ENCODE results near the gene CLSTN1. TPM values are rescaled to one million over a fixed set of nuclear protein-coding genes. Genes with fewer than 3 reads are reported as not detected.

Gene CLSTN1
- total RNA-seq, 1 donor from 2014 or later, result 181 TPM

- Mint-ChIP-seq H3K36me3 (ENCODE audit: low read depth, unreplicated experiment) (peaks cover 33% of the 10 kb centered on the region), H3K27me3 (ENCODE audit: low read depth, unreplicated experiment) (no peaks in the 10 kb centered on the region), H3K4me3 (ENCODE audit: unreplicated experiment) (no peak overlapping the region), H3K27ac (ENCODE audit: unreplicated experiment) (no peak overlapping the region), H3K9me3 (ENCODE audit: unreplicated experiment) (peaks cover 2% of the 10 kb centered on the region), H3K4me1 (ENCODE audit: low read depth, unreplicated experiment) (no peaks in the 10 kb centered on the region)
- Histone ChIP-seq H3K9me3 (ENCODE audit: insufficient read depth, low read depth, low read length) (peaks cover 7% of the 10 kb centered on the region), H3K36me3 (ENCODE audit: insufficient read depth, low read length) (peaks cover 42% of the 10 kb centered on the region), H4K20me1 (ENCODE audit: insufficient read depth, low read length) (peaks cover 8% of the 10 kb centered on the region), H3K4me2 (ENCODE audit: low read length) (no peak overlapping the region), H2AFZ (ENCODE audit: low read depth, low read length) (no peak overlapping the region), H3K9ac (ENCODE audit: low read length) (no peak overlapping the region), H3K27me3 (ENCODE audit: insufficient read depth, low read length) (no peaks in the 10 kb centered on the region), H3K79me2 (ENCODE audit: insufficient read depth, low read length) (no peaks in the 10 kb centered on the region), H3K4me3 (ENCODE audit: insufficient read depth, low read depth, low read length) (no peak overlapping the region), H3K27ac (ENCODE audit: low read depth, low read length) (no peak overlapping the region), H3K4me1 (ENCODE audit: insufficient read depth, low read length) (no peaks in the 10 kb centered on the region)
- no peak for FAIRE-seq
- no peak for TF ChIP-seq CTCF (IDR thresholded peaks at IDR 0.05; ENCODE audit: insufficient read depth, low read depth, low read length)
- TF ChIP-seq EZH2 (IDR thresholded peaks at IDR 0.05; ENCODE audit: insufficient read depth, low read length), result no peak
- DNase-seq (ENCODE audit: low read depth), result no peak
Measured at GRCh38 chr1:9726406-9726805, 97.4 kb downstream of the CLSTN1 start.

- Histone ChIP-seq H3K27ac (ENCODE audit: low read depth, low read length) (no peak overlapping the region), H3K27me3 (ENCODE audit: insufficient read depth, low read length) (no peaks in the 10 kb centered on the region), H3K4me2 (ENCODE audit: low read length) (no peak overlapping the region), H3K9me3 (ENCODE audit: insufficient read depth, low read depth, low read length) (peaks cover 7% of the 10 kb centered on the region), H3K4me1 (ENCODE audit: insufficient read depth, low read length) (no peaks in the 10 kb centered on the region), H3K9ac (ENCODE audit: low read length) (no peak overlapping the region), H2AFZ (ENCODE audit: low read depth, low read length) (no peak overlapping the region), H4K20me1 (ENCODE audit: insufficient read depth, low read length) (peaks cover 5% of the 10 kb centered on the region), H3K79me2 (ENCODE audit: insufficient read depth, low read length) (no peaks in the 10 kb centered on the region), H3K4me3 (ENCODE audit: insufficient read depth, low read depth, low read length) (no peak overlapping the region), H3K36me3 (ENCODE audit: insufficient read depth, low read length) (peaks cover 36% of the 10 kb centered on the region)
- no peaks in the 10 kb centered on the region for H3K27me3 Mint-ChIP-seq (ENCODE audit: low read depth, unreplicated experiment)
- no peaks in the 10 kb centered on the region for H3K4me1 Mint-ChIP-seq (ENCODE audit: low read depth, unreplicated experiment)
- peaks cover 2% of the 10 kb centered on the region for H3K9me3 Mint-ChIP-seq (ENCODE audit: unreplicated experiment)
- no peak overlapping the region for H3K27ac Mint-ChIP-seq (ENCODE audit: unreplicated experiment)
- H3K4me3 Mint-ChIP-seq (ENCODE audit: unreplicated experiment), result no peak overlapping the region
- TF ChIP-seq EZH2 (IDR thresholded peaks at IDR 0.05; ENCODE audit: insufficient read depth, low read length) (no peak), CTCF (IDR thresholded peaks at IDR 0.05; ENCODE audit: insufficient read depth, low read depth, low read length) (peak; percentile 73)
- FAIRE-seq (no peak), DNase-seq (ENCODE audit: low read depth) (no peak)
- peaks cover 25% of the 10 kb centered on the region for H3K36me3 Mint-ChIP-seq (ENCODE audit: low read depth, unreplicated experiment)
Measured at GRCh38 chr1:9724706-9725476, 98.9 kb downstream of the CLSTN1 start.

- TF ChIP-seq CTCF (IDR thresholded peaks at IDR 0.05; ENCODE audit: insufficient read depth, low read depth, low read length) (no peak), EZH2 (IDR thresholded peaks at IDR 0.05; ENCODE audit: insufficient read depth, low read length) (no peak)
- Mint-ChIP-seq H3K9me3 (ENCODE audit: unreplicated experiment) (peaks cover 2% of the 10 kb centered on the region), H3K36me3 (ENCODE audit: low read depth, unreplicated experiment) (peaks cover 27% of the 10 kb centered on the region), H3K4me3 (ENCODE audit: unreplicated experiment) (no peak overlapping the region), H3K27me3 (ENCODE audit: low read depth, unreplicated experiment) (no peaks in the 10 kb centered on the region), H3K4me1 (ENCODE audit: low read depth, unreplicated experiment) (peaks cover 3% of the 10 kb centered on the region), H3K27ac (ENCODE audit: unreplicated experiment) (no peak overlapping the region)
- Histone ChIP-seq H4K20me1 (ENCODE audit: insufficient read depth, low read length) (peaks cover 5% of the 10 kb centered on the region), H3K36me3 (ENCODE audit: insufficient read depth, low read length) (peaks cover 32% of the 10 kb centered on the region), H3K79me2 (ENCODE audit: insufficient read depth, low read length) (no peaks in the 10 kb centered on the region), H3K9ac (ENCODE audit: low read length) (no peak overlapping the region), H3K27ac (ENCODE audit: low read depth, low read length) (no peak overlapping the region), H3K9me3 (ENCODE audit: insufficient read depth, low read depth, low read length) (peaks cover 7% of the 10 kb centered on the region), H3K4me3 (ENCODE audit: insufficient read depth, low read depth, low read length) (no peak overlapping the region), H3K4me1 (ENCODE audit: insufficient read depth, low read length) (peaks cover 8% of the 10 kb centered on the region), H3K27me3 (ENCODE audit: insufficient read depth, low read length) (no peaks in the 10 kb centered on the region), H2AFZ (ENCODE audit: low read depth, low read length) (no peak overlapping the region), H3K4me2 (ENCODE audit: low read length) (no peak overlapping the region)
- FAIRE-seq (no peak), DNase-seq (ENCODE audit: low read depth) (no peak)
Measured at GRCh38 chr1:9723926-9724325, 99.8 kb downstream of the CLSTN1 start.

Data from astrocyte (in vitro differentiated cells and primary cell).